HepG2 (cell line): Measurements from ENCODE around the gene SNAP29. TPM values are rescaled to one million over a fixed set of nuclear protein-coding genes. Genes with fewer than 3 reads are reported as not detected.

ENCODE experiments used
- CEBPB ChIP-seq: IDR thresholded peaks from 2 replicates; pipeline ENCODE4 v1.6.1; 2011; ENCODE audit warnings: low read depth, low read length, improper control_type of control experiment, borderline replicate concordance
- ETV6 ChIP-seq: sonication (generic); formaldehyde crosslinking; conservative IDR thresholded peaks from 2 replicates; pipeline ENCODE4 v1.4.0; 2020; ENCODE audit warnings: missing genetic modification reagents
- FOXP4 ChIP-seq: sonication (generic); formaldehyde crosslinking; IDR thresholded peaks from 2 replicates; pipeline ENCODE4 v1.4.0; 2020; ENCODE audit warnings: missing genetic modification reagents
- HMG20B ChIP-seq: conservative IDR thresholded peaks from 2 replicates; pipeline ENCODE4 v1.6.1; 2016; ENCODE audit warnings: missing genetic modification reagents, missing compliant biosample characterization
- KMT2A ChIP-seq: sonication (generic); formaldehyde crosslinking; IDR thresholded peaks from 2 replicates; pipeline ENCODE4 v1.4.0; 2020; ENCODE audit warnings: missing genetic modification reagents
- MIER3 ChIP-seq: IDR thresholded peaks from 2 replicates; pipeline ENCODE4 v1.6.1; 2016; ENCODE audit warnings: missing compliant biosample characterization, borderline replicate concordance
- NR3C1 ChIP-seq: sonication (generic); formaldehyde crosslinking; IDR thresholded peaks from 2 replicates; pipeline ENCODE4 v1.4.0; 2020; ENCODE audit warnings: missing genetic modification reagents
- POLR2A ChIP-seq, 2 experiments: IDR thresholded peaks; 2 replicates each; pipeline ENCODE4 v1.6.1; 2011; ENCODE audit warnings: low read depth in 2 of 2, low read length in 2 of 2, mild to moderate bottlenecking in 1 of 2, moderate library complexity in 1 of 2; ENCODE audit not compliant: insufficient read depth in 1 of 2
- POLR2G ChIP-seq: fragments of 200-400 bp; formaldehyde crosslinking; IDR thresholded peaks from 2 replicates; pipeline ENCODE4 v1.6.1; 2018; ENCODE audit warnings: mild to moderate bottlenecking, low read depth, low read length, moderate library complexity
- TFDP1 ChIP-seq: IDR thresholded peaks from 2 replicates; pipeline ENCODE4 v1.6.1; 2016; ENCODE audit warnings: missing compliant biosample characterization, missing genetic modification reagents, borderline replicate concordance
- THAP8 ChIP-seq: sonication (generic); formaldehyde crosslinking; IDR thresholded peaks from 2 replicates; pipeline ENCODE4 v1.5.1; 2020; ENCODE audit warnings: missing genetic modification reagents, mild to moderate bottlenecking, borderline replicate concordance
- XRCC5 ChIP-seq: fragments of 200-400 bp; formaldehyde crosslinking; optimal IDR thresholded peaks from 2 replicates; pipeline ENCODE3; 2017; ENCODE audit warnings: mild to moderate bottlenecking, low read length
- ZFP37 ChIP-seq: sonication (generic); formaldehyde crosslinking; IDR thresholded peaks from 2 replicates; pipeline ENCODE4 v1.4.0; 2020; ENCODE audit warnings: missing genetic modification reagents, borderline replicate concordance
- ZNF234 ChIP-seq: sonication (generic); formaldehyde crosslinking; conservative IDR thresholded peaks from 2 replicates; pipeline ENCODE4 v1.5.1; 2020; ENCODE audit warnings: mild to moderate bottlenecking, missing genetic modification reagents
- ZNF34 ChIP-seq: sonication (generic); formaldehyde crosslinking; IDR thresholded peaks from 2 replicates; pipeline ENCODE4 v1.4.0; 2020; ENCODE audit warnings: mild to moderate bottlenecking, missing genetic modification reagents, borderline replicate concordance
- ZNF431 ChIP-seq: sonication (generic); formaldehyde crosslinking; IDR thresholded peaks from 2 replicates; pipeline ENCODE4 v1.9.0; 2022; ENCODE audit warnings: missing genetic modification reagents, low read depth, mild to moderate bottlenecking, borderline replicate concordance
- ZNF7 ChIP-seq: IDR thresholded peaks from 2 replicates; pipeline ENCODE4 v1.6.1; 2016; ENCODE audit warnings: missing biosample characterization, missing genetic modification reagents
- polyA plus RNA-seq, 8 experiments: library from polyadenylated mRNA; depleted of rRNA in 3 of 8; stranded (reverse) in 7 of 8; unstranded in 1 of 8; fragments of >200 nt; fragmentation: Illumina TruSeq in 4 of 8; extraction: Trizol in 4 of 8; gene quantifications; 2 replicates each; pipeline versions ENCODE4 v1.2.1 to v1.2.3, GENCODE V29; 2011 to 2016; ENCODE audit warnings: low read depth in 4 of 8, missing spikeins in 1 of 8, mixed read lengths in 1 of 8; ENCODE audit not compliant: insufficient read depth in 1 of 8
- total RNA-seq, 5 experiments: library from RNA; depleted of rRNA; stranded (reverse); fragments of >200 nt; fragmentation: Illumina TruSeq; extraction: Trizol; gene quantifications; 2 replicates each; pipeline ENCODE4 v1.2.3, GENCODE V29; 2016; ENCODE audit warnings: low read depth in 1 of 5
- TF ChIP-seq, protein P1 (sequence below): sonication (generic); formaldehyde crosslinking; IDR thresholded peaks from 2 replicates; pipeline ENCODE4 v1.4.0; 2020; ENCODE audit warnings: missing genetic modification reagents, borderline replicate concordance
- TF ChIP-seq, protein P2 (sequence below): sonication (generic); formaldehyde crosslinking; IDR thresholded peaks from 2 replicates; pipeline ENCODE4 v1.5.0; 2020; ENCODE audit warnings: mild to moderate bottlenecking, missing genetic modification reagents

The SNAP29 gene
- total and polyA plus RNA-seq, 2 of the 13 experiments (the other 11 are each of a cell fraction or from before 2014, with no cell fraction given): 12.3 to 30.7 TPM

GRCh38 chr22:20916916-20917810, 58.4 kb downstream of the SNAP29 start, which contains the start of gene CRKL (continued):
- peak; percentile 80 for TF ChIP-seq FOXP4 (CRISPR knock-in tag)
- TF ChIP-seq MIER3 (CRISPR knock-in tag): peak; percentile 84; the same call in 1 of the 2 replicates
- TF ChIP-seq XRCC5: peak; percentile 97
- 0 out of 2 replicates have a peak, but pooled peaks have one; percentile 51 for TF ChIP-seq THAP8 (CRISPR knock-in tag)
- TF ChIP-seq POLR2G: peak; percentile 80
- peak; percentile 45; the same call in 1 of the 2 replicates for TF ChIP-seq HMG20B (CRISPR knock-in tag)
- no peak for TF ChIP-seq ZNF7
- TF ChIP-seq, protein P1, sequence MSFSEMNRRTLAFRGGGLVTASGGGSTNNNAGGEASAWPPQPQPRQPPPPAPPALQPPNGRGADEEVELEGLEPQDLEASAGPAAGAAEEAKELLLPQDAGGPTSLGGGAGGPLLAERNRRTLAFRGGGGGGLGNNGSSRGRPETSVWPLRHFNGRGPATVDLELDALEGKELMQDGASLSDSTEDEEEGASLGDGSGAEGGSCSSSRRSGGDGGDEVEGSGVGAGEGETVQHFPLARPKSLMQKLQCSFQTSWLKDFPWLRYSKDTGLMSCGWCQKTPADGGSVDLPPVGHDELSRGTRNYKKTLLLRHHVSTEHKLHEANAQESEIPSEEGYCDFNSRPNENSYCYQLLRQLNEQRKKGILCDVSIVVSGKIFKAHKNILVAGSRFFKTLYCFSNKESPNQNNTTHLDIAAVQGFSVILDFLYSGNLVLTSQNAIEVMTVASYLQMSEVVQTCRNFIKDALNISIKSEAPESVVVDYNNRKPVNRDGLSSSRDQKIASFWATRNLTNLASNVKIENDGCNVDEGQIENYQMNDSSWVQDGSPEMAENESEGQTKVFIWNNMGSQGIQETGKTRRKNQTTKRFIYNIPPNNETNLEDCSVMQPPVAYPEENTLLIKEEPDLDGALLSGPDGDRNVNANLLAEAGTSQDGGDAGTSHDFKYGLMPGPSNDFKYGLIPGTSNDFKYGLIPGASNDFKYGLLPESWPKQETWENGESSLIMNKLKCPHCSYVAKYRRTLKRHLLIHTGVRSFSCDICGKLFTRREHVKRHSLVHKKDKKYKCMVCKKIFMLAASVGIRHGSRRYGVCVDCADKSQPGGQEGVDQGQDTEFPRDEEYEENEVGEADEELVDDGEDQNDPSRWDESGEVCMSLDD (CRISPR knock-in tag): no peak
- no peak for TF ChIP-seq ZNF431 (CRISPR knock-in tag)
- TF ChIP-seq KMT2A (CRISPR knock-in tag): peak; percentile 89
- TF ChIP-seq POLR2A (IDR thresholded peaks at IDR 0.05; ENCODE audit: insufficient read depth in 1 of 2, low read depth in 2 of 2, low read length in 2 of 2): peak; percentile 74
- TF ChIP-seq, protein P2, sequence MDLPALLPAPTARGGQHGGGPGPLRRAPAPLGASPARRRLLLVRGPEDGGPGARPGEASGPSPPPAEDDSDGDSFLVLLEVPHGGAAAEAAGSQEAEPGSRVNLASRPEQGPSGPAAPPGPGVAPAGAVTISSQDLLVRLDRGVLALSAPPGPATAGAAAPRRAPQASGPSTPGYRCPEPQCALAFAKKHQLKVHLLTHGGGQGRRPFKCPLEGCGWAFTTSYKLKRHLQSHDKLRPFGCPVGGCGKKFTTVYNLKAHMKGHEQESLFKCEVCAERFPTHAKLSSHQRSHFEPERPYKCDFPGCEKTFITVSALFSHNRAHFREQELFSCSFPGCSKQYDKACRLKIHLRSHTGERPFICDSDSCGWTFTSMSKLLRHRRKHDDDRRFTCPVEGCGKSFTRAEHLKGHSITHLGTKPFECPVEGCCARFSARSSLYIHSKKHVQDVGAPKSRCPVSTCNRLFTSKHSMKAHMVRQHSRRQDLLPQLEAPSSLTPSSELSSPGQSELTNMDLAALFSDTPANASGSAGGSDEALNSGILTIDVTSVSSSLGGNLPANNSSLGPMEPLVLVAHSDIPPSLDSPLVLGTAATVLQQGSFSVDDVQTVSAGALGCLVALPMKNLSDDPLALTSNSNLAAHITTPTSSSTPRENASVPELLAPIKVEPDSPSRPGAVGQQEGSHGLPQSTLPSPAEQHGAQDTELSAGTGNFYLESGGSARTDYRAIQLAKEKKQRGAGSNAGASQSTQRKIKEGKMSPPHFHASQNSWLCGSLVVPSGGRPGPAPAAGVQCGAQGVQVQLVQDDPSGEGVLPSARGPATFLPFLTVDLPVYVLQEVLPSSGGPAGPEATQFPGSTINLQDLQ (CRISPR knock-in tag): peak; percentile 89; the same call in 1 of the 2 replicates
- TF ChIP-seq ZNF34 (CRISPR knock-in tag): no peak
- TF ChIP-seq ZNF234 (CRISPR knock-in tag): no peak; the same call in 1 of the 2 replicates
- peak; percentile 63; the same call in 1 of the 2 replicates for TF ChIP-seq CEBPB
- no peak for TF ChIP-seq ETV6 (CRISPR knock-in tag)
- peak; percentile 81; the same call in 1 of the 2 replicates for TF ChIP-seq TFDP1
- no peak for TF ChIP-seq NR3C1 (CRISPR knock-in tag)
- TF ChIP-seq ZFP37 (CRISPR knock-in tag): peak; percentile 74
